WTC11 (cell line): Measurements from ENCODE around the gene CEMIP.

ENCODE experiments used
- ATF3 ChIP-seq: sonication (generic); formaldehyde crosslinking; conservative IDR thresholded peaks from 2 replicates; pipeline ENCODE4 v1.8.1; 2022; ENCODE audit warnings: mild to moderate bottlenecking, missing genetic modification reagents
- ESRRA ChIP-seq: sonication (generic); formaldehyde crosslinking; IDR thresholded peaks from 2 replicates; pipeline ENCODE4 v1.8.1; 2022; ENCODE audit warnings: mild to moderate bottlenecking, missing genetic modification reagents, borderline replicate concordance
- GABPB1 ChIP-seq: sonication (generic); formaldehyde crosslinking; IDR thresholded peaks from 2 replicates; pipeline ENCODE4 v1.8.1; 2023; ENCODE audit warnings: mild to moderate bottlenecking, missing genetic modification reagents
- TCF7 ChIP-seq: sonication (generic); formaldehyde crosslinking; IDR thresholded peaks from 2 replicates; pipeline ENCODE4 v1.8.0; 2022; ENCODE audit warnings: mild to moderate bottlenecking, low read depth, missing genetic modification reagents, moderate library complexity
- ZNF317 ChIP-seq: sonication (generic); formaldehyde crosslinking; IDR thresholded peaks from 2 replicates; pipeline ENCODE4 v1.8.1; 2023; ENCODE audit warnings: low read depth, mild to moderate bottlenecking, moderate library complexity, missing genetic modification reagents, borderline replicate concordance
- TF ChIP-seq, protein P1 (sequence below): sonication (generic); formaldehyde crosslinking; IDR thresholded peaks from 2 replicates; pipeline ENCODE4 v1.8.0; 2022; ENCODE audit warnings: mild to moderate bottlenecking, missing genetic modification reagents
- TF ChIP-seq, protein P2 (sequence below): sonication (generic); formaldehyde crosslinking; IDR thresholded peaks from 2 replicates; pipeline ENCODE4 v1.8.0; 2023; ENCODE audit warnings: mild to moderate bottlenecking, missing genetic modification reagents
- TF ChIP-seq, protein P3 (sequence below): fragments of 250-450 bp; sonication (Bioruptor Pico); IDR thresholded peaks from 2 replicates; pipeline ENCODE4 v2.1.2; 2022; ENCODE audit warnings: mild to moderate bottlenecking, moderate library complexity

- TF ChIP-seq GABPB1 (CRISPR knock-in tag), result no peak
- TF ChIP-seq, protein P1, sequence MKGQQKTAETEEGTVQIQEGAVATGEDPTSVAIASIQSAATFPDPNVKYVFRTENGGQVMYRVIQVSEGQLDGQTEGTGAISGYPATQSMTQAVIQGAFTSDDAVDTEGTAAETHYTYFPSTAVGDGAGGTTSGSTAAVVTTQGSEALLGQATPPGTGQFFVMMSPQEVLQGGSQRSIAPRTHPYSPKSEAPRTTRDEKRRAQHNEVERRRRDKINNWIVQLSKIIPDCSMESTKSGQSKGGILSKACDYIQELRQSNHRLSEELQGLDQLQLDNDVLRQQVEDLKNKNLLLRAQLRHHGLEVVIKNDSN, result no peak
- TF ChIP-seq ESRRA (CRISPR knock-in tag), result no peak
- TF ChIP-seq ZNF317 (CRISPR knock-in tag), result no peak
- no peak for TF ChIP-seq ATF3 (CRISPR knock-in tag)
- TF ChIP-seq TCF7 (CRISPR knock-in tag), result no peak
- TF ChIP-seq, protein P2, sequence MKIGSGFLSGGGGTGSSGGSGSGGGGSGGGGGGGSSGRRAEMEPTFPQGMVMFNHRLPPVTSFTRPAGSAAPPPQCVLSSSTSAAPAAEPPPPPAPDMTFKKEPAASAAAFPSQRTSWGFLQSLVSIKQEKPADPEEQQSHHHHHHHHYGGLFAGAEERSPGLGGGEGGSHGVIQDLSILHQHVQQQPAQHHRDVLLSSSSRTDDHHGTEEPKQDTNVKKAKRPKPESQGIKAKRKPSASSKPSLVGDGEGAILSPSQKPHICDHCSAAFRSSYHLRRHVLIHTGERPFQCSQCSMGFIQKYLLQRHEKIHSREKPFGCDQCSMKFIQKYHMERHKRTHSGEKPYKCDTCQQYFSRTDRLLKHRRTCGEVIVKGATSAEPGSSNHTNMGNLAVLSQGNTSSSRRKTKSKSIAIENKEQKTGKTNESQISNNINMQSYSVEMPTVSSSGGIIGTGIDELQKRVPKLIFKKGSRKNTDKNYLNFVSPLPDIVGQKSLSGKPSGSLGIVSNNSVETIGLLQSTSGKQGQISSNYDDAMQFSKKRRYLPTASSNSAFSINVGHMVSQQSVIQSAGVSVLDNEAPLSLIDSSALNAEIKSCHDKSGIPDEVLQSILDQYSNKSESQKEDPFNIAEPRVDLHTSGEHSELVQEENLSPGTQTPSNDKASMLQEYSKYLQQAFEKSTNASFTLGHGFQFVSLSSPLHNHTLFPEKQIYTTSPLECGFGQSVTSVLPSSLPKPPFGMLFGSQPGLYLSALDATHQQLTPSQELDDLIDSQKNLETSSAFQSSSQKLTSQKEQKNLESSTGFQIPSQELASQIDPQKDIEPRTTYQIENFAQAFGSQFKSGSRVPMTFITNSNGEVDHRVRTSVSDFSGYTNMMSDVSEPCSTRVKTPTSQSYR (CRISPR knock-in tag), result no peak
- TF ChIP-seq, protein P3, sequence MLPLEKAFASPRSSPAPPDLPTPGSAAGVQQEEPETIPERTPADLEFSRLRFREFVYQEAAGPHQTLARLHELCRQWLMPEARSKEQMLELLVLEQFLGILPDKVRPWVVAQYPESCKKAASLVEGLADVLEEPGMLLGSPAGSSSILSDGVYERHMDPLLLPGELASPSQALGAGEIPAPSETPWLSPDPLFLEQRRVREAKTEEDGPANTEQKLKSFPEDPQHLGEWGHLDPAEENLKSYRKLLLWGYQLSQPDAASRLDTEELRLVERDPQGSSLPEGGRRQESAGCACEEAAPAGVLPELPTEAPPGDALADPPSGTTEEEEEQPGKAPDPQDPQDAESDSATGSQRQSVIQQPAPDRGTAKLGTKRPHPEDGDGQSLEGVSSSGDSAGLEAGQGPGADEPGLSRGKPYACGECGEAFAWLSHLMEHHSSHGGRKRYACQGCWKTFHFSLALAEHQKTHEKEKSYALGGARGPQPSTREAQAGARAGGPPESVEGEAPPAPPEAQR (CRISPR knock-in tag), result no peak
These were observed 99.2 kb downstream of the CEMIP start for GRCh38 chr15:80878242-80878866.
